Suprapubic skin (tissue), 4 donors: Measurements from ENCODE around the gene CTTNBP2. TPM values are rescaled to one million over a fixed set of nuclear protein-coding genes. Genes with fewer than 3 reads are reported as not detected.

ENCODE experiments used
- DNase-seq, 2 donors: peaks; one replicate each; pipeline ENCODE4 v3.0.0-alpha.2; 2019; ENCODE audit warnings: low spot score in 2 of 2
- H3K27ac ChIP-seq: fragments of 200-600 bp; sonication (generic); one replicate; pipeline ENCODE4 v1.5.1; 2019
- H3K27me3 ChIP-seq: fragments of 200-600 bp; sonication (generic); one replicate; pipeline ENCODE4 v1.5.1; 2019
- H3K36me3 ChIP-seq: fragments of 200-600 bp; sonication (generic); one replicate; pipeline ENCODE4 v1.5.1; 2019
- H3K4me1 ChIP-seq: fragments of 200-600 bp; sonication (generic); one replicate; pipeline ENCODE4 v1.5.1; 2019
- H3K4me3 ChIP-seq: fragments of 200-600 bp; sonication (generic); one replicate; pipeline ENCODE4 v1.5.1; 2019; ENCODE audit warnings: mild to moderate bottlenecking
- H3K9me3 ChIP-seq: fragments of 200-600 bp; sonication (generic); one replicate; pipeline ENCODE4 v1.5.1; 2019
- CTCF ChIP-seq, 2 donors: fragments of 200-600 bp in 1 of 2; fragments of 450-650 bp in 1 of 2; sonication (generic) in 1 of 2; IDR thresholded peaks; one replicate each; pipeline ENCODE4 v1.5.1; 2016 to 2019; ENCODE audit warnings: antibody characterized with exemption in 2 of 2, mild to moderate bottlenecking in 1 of 2, moderate library complexity in 1 of 2
- EP300 ChIP-seq: sonication (generic); formaldehyde crosslinking; IDR thresholded peaks from one replicate; pipeline ENCODE4 v1.6.1; 2017; ENCODE audit warnings: antibody characterized with exemption
- POLR2A ChIP-seq, 2 donors: fragments of 450-650 bp; IDR thresholded peaks; one replicate each; pipeline ENCODE4 v1.6.1; 2017; ENCODE audit warnings: antibody characterized with exemption in 2 of 2, mild to moderate bottlenecking in 2 of 2, moderate library complexity in 2 of 2
- POLR2AphosphoS5 ChIP-seq, 3 donors: sonication (generic); formaldehyde crosslinking; IDR thresholded peaks; one replicate each; pipeline ENCODE4 v1.6.1; 2017; ENCODE audit warnings: antibody characterized with exemption in 3 of 3
- WGBS: methylation state at CpG from one replicate; pipeline ENCODE4 v1.1.5; 2018; 5-methylcytosine and 5-hydroxymethylcytosine counted together
- total RNA-seq, 4 donors: library from RNA; depleted of rRNA; stranded (reverse); fragments of >200 nt; gene quantifications; one replicate each; pipeline ENCODE4 v1.1.0, GENCODE V29; 2016

Gene CTTNBP2
- total RNA-seq, 4 donors from 2014 or later, result 2.2 to 8.9 (median 5.3) TPM

GRCh38 chr7:117790251-117790650 lies 83.0 kb downstream of the CTTNBP2 start:
- WGBS, result 92% methylated on average over 2 of the region's 2 CpGs
- H3K4me1 ChIP-seq, result peaks cover 7% of the 10 kb centered on the region
- no peak for TF ChIP-seq CTCF (IDR thresholded peaks at IDR 0.05)
- H3K27ac ChIP-seq, result no peak overlapping the region
- H3K4me3 ChIP-seq, result no peak overlapping the region
- H3K9me3 ChIP-seq, result no peaks in the 10 kb centered on the region
- no peak for DNase-seq
- peaks cover 3% of the 10 kb centered on the region for H3K36me3 ChIP-seq
- no peaks in the 10 kb centered on the region for H3K27me3 ChIP-seq

- no peak overlapping the region for H3K27ac ChIP-seq
- no peaks in the 10 kb centered on the region for H3K4me1 ChIP-seq
- no peaks in the 10 kb centered on the region for H3K27me3 ChIP-seq
- TF ChIP-seq POLR2A (IDR thresholded peaks at IDR 0.05), result no peak
- H3K36me3 ChIP-seq, result no peaks in the 10 kb centered on the region
- no peak overlapping the region for H3K4me3 ChIP-seq
- 94% methylated on average over 1 of the region's 1 CpG for WGBS
- H3K9me3 ChIP-seq, result no peaks in the 10 kb centered on the region
- no peak for DNase-seq
Observed at GRCh38 chr7:117785431-117785830, 87.8 kb downstream of the CTTNBP2 start.

GRCh38 chr7:117784315-117784714 lies 88.9 kb downstream of the CTTNBP2 start:
- WGBS, result 64% methylated on average over 1 of the region's 1 CpG
- no peak for DNase-seq
- no peak overlapping the region for H3K4me3 ChIP-seq

GRCh38 chr7:117782761-117783160 lies 90.5 kb downstream of the CTTNBP2 start:
- no peaks in the 10 kb centered on the region for H3K36me3 ChIP-seq
- no peaks in the 10 kb centered on the region for H3K4me1 ChIP-seq
- H3K27me3 ChIP-seq, result no peaks in the 10 kb centered on the region
- no peaks in the 10 kb centered on the region for H3K9me3 ChIP-seq
- WGBS, result 93% methylated on average over 3 of the region's 3 CpGs
- H3K4me3 ChIP-seq, result no peak overlapping the region
- no peak for DNase-seq
- TF ChIP-seq EP300, result no peak
- no peak for TF ChIP-seq POLR2A (IDR thresholded peaks at IDR 0.05)
- TF ChIP-seq POLR2AphosphoS5 (IDR thresholded peaks at IDR 0.05), result no peak
- no peak for TF ChIP-seq CTCF (IDR thresholded peaks at IDR 0.05)
- no peak overlapping the region for H3K27ac ChIP-seq

More at GRCh38 chr7:117784315-117784714, 88.9 kb downstream of the CTTNBP2 start:
- Histone ChIP-seq H3K27ac (no peak overlapping the region), H3K4me1 (no peaks in the 10 kb centered on the region), H3K9me3 (no peaks in the 10 kb centered on the region), H3K27me3 (no peaks in the 10 kb centered on the region), H3K36me3 (no peaks in the 10 kb centered on the region)
- TF ChIP-seq POLR2A (IDR thresholded peaks at IDR 0.05), result no peak
- TF ChIP-seq EP300, result no peak
- no peak for TF ChIP-seq POLR2AphosphoS5 (IDR thresholded peaks at IDR 0.05)
- no peak for TF ChIP-seq CTCF (IDR thresholded peaks at IDR 0.05)

GRCh38 chr7:117781707-117782106 lies 91.5 kb downstream of the CTTNBP2 start:
- DNase-seq, result no peak
- 97% methylated on average over 2 of the region's 2 CpGs for whole genome bisulfite sequencing
- H3K4me1 ChIP-seq, result peaks cover 5% of the 10 kb centered on the region
- no peaks in the 10 kb centered on the region for H3K36me3 ChIP-seq
- TF ChIP-seq POLR2A (IDR thresholded peaks at IDR 0.05) (no peak), EP300 (no peak), CTCF (IDR thresholded peaks at IDR 0.05) (no peak), POLR2AphosphoS5 (IDR thresholded peaks at IDR 0.05) (no peak)
- H3K4me3 ChIP-seq, result no peak overlapping the region
- H3K27ac ChIP-seq, result no peak overlapping the region
- H3K9me3 ChIP-seq, result no peaks in the 10 kb centered on the region
- H3K27me3 ChIP-seq, result no peaks in the 10 kb centered on the region

- peaks cover 5% of the 10 kb centered on the region for H3K4me1 ChIP-seq
- DNase-seq, result no peak
- no peak for TF ChIP-seq EP300
- no peak for TF ChIP-seq POLR2AphosphoS5 (IDR thresholded peaks at IDR 0.05)
- no peak for TF ChIP-seq CTCF (IDR thresholded peaks at IDR 0.05)
- TF ChIP-seq POLR2A (IDR thresholded peaks at IDR 0.05), result no peak
- no peak overlapping the region for H3K4me3 ChIP-seq
- 51% methylated on average over 2 of the region's 2 CpGs for WGBS
- no peaks in the 10 kb centered on the region for H3K27me3 ChIP-seq
- no peaks in the 10 kb centered on the region for H3K36me3 ChIP-seq
- H3K27ac ChIP-seq, result no peak overlapping the region
- H3K9me3 ChIP-seq, result no peaks in the 10 kb centered on the region
Observed at GRCh38 chr7:117780832-117781231, 92.4 kb downstream of the CTTNBP2 start.
